SJCRH30 (cell line): ENCODE data around the gene CSNK1E. TPM values are rescaled to one million over a fixed set of nuclear protein-coding genes. Genes with fewer than 3 reads are reported as not detected.

Experiments
- DNase-seq, 2 experiments: peaks; one replicate each; pipeline ENCODE4 v3.0.0-alpha.2; 2015 to 2020
- H3K27ac ChIP-seq: fragments of 250-450 bp; sonication (Bioruptor Pico); 2 replicates; pipeline ENCODE4 v1.5.1; 2020; ENCODE audit warnings: mild to moderate bottlenecking, moderate library complexity
- H3K27me3 ChIP-seq: fragments of 250-450 bp; sonication (Bioruptor Pico); 2 replicates; pipeline ENCODE4 v1.5.1; 2020; ENCODE audit warnings: mild to moderate bottlenecking, moderate library complexity
- H3K36me3 ChIP-seq: fragments of 250-450 bp; sonication (Bioruptor Pico); 2 replicates; pipeline ENCODE4 v1.5.1; 2020; ENCODE audit warnings: mild to moderate bottlenecking, moderate library complexity
- H3K4me1 ChIP-seq: fragments of 250-450 bp; sonication (Bioruptor Pico); 2 replicates; pipeline ENCODE4 v1.5.1; 2020; ENCODE audit warnings: mild to moderate bottlenecking, moderate library complexity
- H3K4me3 ChIP-seq: fragments of 250-450 bp; sonication (Bioruptor Pico); 2 replicates; pipeline ENCODE4 v1.5.1; 2020; ENCODE audit warnings: mild to moderate bottlenecking, moderate library complexity
- H3K9me3 ChIP-seq: fragments of 250-450 bp; sonication (Bioruptor Pico); replicated peaks from 2 replicates; pipeline ENCODE4 v1.5.1; 2020; ENCODE audit warnings: mild to moderate bottlenecking, moderate library complexity
- total RNA-seq: library from RNA; depleted of rRNA; stranded (reverse); fragments of >200 nt; shearing (Covaris generic); gene quantifications from 2 replicates; pipeline ENCODE4 v1.2.3, GENCODE V29; 2014

CSNK1E gene
- total RNA-seq, 1 experiment from 2014 or later, result 143 TPM

GRCh38 chr22:38316364-38317121, 690 bp downstream of the CSNK1E start:
- H3K36me3 ChIP-seq, result peaks cover 18% of the 10 kb centered on the region
- no peaks in the 10 kb centered on the region for H3K27me3 ChIP-seq
- peak overlapping the region; percentile 92 for H3K27ac ChIP-seq
- H3K4me3 ChIP-seq, result peak overlapping the region; percentile 86
- H3K9me3 ChIP-seq, result no peaks in the 10 kb centered on the region
- DNase-seq, result peak; percentile 34 to 48
- H3K4me1 ChIP-seq, result peaks cover 27% of the 10 kb centered on the region

DNA sequence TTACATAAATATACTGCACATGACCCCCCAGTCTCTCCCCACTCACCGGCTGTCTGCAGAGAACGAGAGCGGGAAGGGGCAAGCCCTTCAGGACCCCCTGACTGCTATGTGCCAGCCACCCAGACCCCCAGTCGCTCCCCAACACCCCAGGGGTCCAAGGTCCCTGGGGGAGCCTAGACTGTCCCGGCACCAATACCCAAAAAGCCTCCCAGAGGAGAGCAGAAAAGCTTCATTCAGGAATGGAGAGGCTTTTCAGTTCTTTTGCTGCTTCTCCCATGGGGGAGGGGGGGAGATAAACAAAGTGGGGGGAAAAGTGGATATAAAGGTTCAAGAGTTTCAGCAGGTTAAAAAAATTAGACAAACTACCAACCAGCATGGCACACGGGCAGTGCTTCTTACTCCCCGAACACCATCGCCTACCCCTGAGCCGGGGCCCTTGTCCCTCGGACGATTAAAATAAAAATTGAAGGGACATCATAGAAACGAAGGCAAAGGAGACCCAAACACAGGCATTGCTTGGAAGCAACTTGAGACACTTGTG, 1.3 kb downstream of the CSNK1E start:
- DNase-seq, result peak in 1 of 2 experiments; percentile 31
- H3K9me3 ChIP-seq, result no peaks in the 10 kb centered on the region
- peak overlapping the region; percentile 92 for H3K27ac ChIP-seq
- H3K4me3 ChIP-seq, result peak overlapping the region; percentile 86
- H3K27me3 ChIP-seq, result no peaks in the 10 kb centered on the region
- H3K4me1 ChIP-seq, result peaks cover 27% of the 10 kb centered on the region
- H3K36me3 ChIP-seq, result peaks cover 21% of the 10 kb centered on the region

GRCh38 chr22:38314933-38315822, 2.1 kb downstream of the CSNK1E start:
- no peaks in the 10 kb centered on the region for H3K27me3 ChIP-seq
- DNase-seq, result no peak

DNA sequence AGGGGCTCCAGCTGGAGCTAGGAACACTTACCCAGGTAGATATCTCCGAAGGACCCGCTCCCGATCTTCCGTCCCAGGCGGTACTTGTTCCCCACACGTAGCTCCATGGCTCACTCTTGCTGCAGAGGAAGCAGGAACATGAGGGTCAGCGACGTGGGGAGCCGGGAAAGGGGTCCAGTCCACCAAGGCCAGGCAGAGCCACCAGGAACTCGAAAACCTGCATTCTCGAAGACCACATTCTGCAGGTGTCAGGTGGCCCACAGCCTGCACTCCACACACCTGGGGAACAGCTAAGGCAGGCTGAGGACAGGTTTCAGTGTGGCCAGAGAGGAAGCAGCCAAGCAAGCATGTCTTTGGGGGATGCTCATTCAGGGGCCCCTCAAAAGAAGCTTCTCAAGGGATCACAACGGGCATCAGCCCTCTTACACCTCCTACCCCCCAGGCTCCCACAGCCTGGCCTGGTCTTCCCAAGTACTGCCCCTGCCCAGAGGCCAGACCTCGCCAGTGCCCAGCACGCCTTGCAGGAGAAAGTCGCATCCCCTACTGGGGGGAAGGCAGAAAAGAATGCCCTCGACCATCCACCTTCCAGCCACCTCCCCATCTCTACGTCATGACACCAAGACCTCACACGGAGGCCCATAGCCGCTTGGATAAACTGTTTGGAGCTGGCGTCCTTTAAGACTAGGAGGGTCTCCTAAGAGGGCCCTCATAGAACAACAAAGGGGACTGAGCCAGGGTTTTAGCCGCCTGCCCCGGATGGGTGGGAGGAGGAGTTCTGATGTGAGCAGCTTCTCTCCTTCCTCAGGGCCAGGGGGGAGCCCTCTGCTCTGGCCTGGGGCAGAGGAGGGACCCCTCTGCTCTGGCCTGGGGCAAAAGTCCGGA, 2.9 kb downstream of the CSNK1E start:
- Histone ChIP-seq H3K27me3 (no peaks in the 10 kb centered on the region), H3K27ac (no peak overlapping the region), H3K4me3 (peak overlapping the region; percentile 86), H3K4me1 (peaks cover 27% of the 10 kb centered on the region), H3K36me3 (peaks cover 23% of the 10 kb centered on the region), H3K9me3 (no peaks in the 10 kb centered on the region)
- DNase-seq, result no peak

More at GRCh38 chr22:38314933-38315822, 2.1 kb downstream of the CSNK1E start:
- H3K4me3 ChIP-seq, result peak overlapping the region; percentile 86
- peaks cover 21% of the 10 kb centered on the region for H3K36me3 ChIP-seq
- H3K27ac ChIP-seq, result no peak overlapping the region
- H3K9me3 ChIP-seq, result no peaks in the 10 kb centered on the region
- H3K4me1 ChIP-seq, result peaks cover 27% of the 10 kb centered on the region

DNA sequence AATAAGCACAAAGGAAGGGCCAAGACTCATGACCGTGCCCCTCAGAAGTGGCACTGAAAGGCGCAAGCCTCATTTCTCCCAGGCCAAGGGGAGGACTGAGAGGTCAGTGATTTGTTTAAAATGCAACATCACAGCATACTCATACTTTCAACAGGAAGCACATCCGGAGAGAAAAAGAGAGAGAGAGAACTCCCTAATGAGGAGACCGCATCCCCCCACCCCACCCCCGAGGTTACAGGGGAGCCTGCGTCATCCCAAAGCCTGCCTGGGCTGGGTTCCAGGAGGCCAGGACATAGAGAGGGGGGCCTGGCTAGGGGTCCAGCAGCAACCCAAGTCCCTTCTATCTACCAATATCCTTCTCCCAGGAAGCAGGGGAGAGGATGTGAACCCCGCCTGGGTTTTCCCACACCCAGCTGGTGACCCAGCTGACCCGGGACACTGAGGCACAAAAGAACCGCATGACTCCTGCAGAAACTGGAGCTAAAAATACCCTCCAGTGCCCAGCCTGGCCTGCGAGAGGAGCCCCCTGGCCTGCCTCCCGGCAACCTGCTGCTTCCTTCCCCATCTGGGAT, 3.8 kb downstream of the CSNK1E start:
- Histone ChIP-seq H3K4me3 (no peak overlapping the region), H3K36me3 (peaks cover 25% of the 10 kb centered on the region), H3K9me3 (no peaks in the 10 kb centered on the region), H3K27me3 (no peaks in the 10 kb centered on the region), H3K4me1 (peaks cover 20% of the 10 kb centered on the region), H3K27ac (peak overlapping the region; percentile 33; the same call in 1 of the 2 replicates)
- peak; percentile 40 to 57 for DNase-seq

- Histone ChIP-seq H3K27me3 (no peaks in the 10 kb centered on the region), H3K4me3 (no peak overlapping the region), H3K27ac (no peak overlapping the region), H3K4me1 (peaks cover 19% of the 10 kb centered on the region; the same call in 1 of the 2 replicates), H3K36me3 (peaks cover 32% of the 10 kb centered on the region), H3K9me3 (no peaks in the 10 kb centered on the region)
- no peak for DNase-seq
These were observed 4.9 kb downstream of the CSNK1E start for GRCh38 chr22:38312261-38312800.

DNA sequence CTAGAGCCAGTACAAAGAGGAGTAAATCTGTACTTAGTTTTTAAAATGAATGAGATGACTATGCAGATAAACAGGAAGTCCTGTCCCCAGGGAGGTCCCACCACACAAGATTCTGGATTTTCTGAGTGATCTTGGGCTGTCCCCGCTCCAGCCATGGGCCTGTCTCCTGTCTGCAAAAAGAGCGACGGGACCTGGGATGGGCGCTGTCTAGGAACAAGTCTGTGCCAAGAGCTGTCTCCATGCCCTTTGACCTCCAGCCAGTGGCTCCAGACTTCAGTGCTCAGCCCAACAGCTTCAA, 6.0 kb downstream of the CSNK1E start:
- no peak overlapping the region for H3K27ac ChIP-seq
- peaks cover 19% of the 10 kb centered on the region; the same call in 1 of the 2 replicates for H3K4me1 ChIP-seq
- no peaks in the 10 kb centered on the region for H3K9me3 ChIP-seq
- H3K27me3 ChIP-seq, result no peaks in the 10 kb centered on the region
- peaks cover 32% of the 10 kb centered on the region for H3K36me3 ChIP-seq
- DNase-seq, result no peak
- H3K4me3 ChIP-seq, result no peak overlapping the region

DNA sequence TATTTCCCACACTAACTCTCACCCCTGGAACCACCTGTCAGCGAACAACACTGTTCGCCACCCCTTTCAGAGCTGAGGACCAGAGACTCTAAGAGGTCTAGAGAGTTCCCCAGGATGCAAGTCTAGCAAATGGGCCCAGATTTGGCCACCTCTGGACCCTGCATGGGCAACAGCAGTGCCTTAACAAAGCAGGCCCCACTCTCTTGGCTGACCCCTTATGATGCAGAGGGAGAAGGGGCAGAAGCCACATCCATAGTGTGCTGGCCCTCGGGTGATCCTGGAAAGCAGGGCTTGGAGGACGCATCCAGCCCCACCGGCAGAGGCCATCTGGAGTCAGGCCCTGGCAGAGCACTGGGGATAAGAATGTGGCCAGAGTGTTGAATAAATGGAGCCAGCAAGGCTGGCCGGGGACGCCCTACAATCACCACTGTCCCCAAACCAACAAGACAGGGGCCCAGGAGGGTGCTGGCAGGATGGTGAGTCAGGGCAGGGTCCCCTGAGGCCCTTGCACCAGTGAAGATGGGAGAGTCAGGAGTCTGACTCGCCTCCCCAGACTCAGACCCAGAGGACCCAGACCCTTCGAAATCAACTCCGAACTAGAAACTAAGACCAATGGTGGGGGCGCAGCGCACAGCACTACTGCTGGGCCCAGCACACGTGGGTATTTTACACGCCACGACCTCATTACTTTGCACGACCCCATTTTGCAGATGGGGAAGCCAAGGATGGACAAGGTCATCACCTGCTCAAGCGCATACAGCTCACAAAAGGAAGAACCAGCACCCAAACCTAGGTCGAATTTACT, 6.5 kb downstream of the CSNK1E start:
- no peak for DNase-seq
- peaks cover 19% of the 10 kb centered on the region; the same call in 1 of the 2 replicates for H3K4me1 ChIP-seq
- no peak overlapping the region for H3K27ac ChIP-seq
- no peaks in the 10 kb centered on the region for H3K27me3 ChIP-seq
- peaks cover 32% of the 10 kb centered on the region for H3K36me3 ChIP-seq
- H3K4me3 ChIP-seq, result no peak overlapping the region
- H3K9me3 ChIP-seq, result no peaks in the 10 kb centered on the region

DNA sequence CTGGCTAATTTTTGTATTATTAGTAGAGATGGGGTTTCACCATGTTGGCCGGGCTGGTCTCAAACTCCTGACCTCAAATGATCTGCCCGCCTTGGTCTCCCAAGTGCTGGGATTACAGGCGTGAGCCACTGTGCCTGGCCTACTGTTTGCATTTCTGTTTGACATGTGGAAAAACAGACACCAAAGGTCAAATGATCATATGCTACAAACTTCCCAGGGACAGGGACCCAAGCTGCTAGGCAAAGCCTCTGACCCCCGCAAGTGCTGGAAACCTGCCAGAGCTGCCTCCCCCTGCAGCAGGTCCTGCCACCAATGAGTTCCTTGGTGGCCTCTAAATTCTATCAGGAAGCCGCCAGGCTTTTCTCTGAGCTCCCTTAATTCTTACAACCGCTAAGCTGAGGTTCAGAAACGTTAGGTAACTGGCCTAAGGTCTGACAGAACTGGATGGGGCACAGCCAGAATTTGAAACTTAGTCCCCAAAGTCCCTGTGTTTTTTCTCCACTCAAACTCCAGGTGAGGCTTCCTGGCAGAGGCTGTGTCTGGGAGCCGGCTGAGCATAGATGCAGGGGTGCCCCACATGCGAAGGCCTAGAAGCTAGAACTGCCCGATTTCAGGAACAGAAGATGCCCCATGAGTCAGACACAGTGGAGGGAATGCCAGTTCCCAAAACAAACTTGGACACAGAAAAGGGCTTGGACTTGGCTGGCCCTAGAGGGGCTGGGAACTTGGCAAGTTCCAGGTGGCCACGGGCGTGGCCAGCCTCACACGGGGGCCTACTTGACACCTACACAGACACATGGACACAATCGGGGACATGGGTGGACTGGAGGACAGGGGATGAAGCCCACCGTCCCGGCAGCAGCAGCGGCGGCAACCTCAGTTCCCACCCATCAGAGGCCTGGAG, 7.4 kb downstream of the CSNK1E start:
- no peaks in the 10 kb centered on the region for H3K9me3 ChIP-seq
- H3K27me3 ChIP-seq, result no peaks in the 10 kb centered on the region
- no peak overlapping the region for H3K27ac ChIP-seq
- H3K36me3 ChIP-seq, result peaks cover 36% of the 10 kb centered on the region
- no peak overlapping the region for H3K4me3 ChIP-seq
- H3K4me1 ChIP-seq, result peaks cover 14% of the 10 kb centered on the region; the same call in 1 of the 2 replicates
- no peak for DNase-seq

DNA sequence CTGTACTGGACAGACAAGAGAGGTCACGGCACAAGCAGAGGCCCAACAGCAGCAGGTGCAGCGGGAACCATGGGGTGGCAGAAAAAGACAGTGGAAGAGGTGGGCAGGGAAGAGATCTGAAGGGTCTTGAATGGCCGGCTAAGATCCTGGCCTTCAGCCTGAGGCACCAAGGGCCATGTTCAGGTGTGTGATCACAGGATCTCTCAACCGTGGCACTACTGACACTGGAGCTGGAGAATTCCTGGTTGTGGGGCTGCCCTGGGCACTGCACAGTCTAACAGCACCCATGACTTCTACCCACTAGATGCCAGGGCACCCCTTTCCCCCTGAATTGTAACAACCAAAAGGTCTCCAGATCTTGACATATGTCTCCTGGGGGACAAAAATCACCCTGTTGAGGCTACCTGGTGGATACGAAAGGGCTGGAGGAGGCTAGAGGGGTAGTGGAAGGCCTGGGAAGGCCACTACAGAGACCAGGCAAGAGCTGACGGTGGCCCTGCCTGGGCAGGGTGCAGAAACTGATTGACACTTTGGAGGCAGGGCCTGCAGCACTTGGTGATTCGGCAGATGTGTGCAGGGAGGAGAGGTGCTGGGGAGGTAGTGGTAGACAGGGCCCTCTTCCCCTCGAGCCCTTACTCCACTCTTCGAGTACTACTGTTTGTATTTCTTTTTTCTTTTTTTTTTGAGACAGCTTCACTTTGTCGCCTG, 8.3 kb downstream of the CSNK1E start:
- Histone ChIP-seq H3K36me3 (peaks cover 39% of the 10 kb centered on the region), H3K9me3 (no peaks in the 10 kb centered on the region), H3K27ac (no peak overlapping the region), H3K4me3 (no peak overlapping the region), H3K4me1 (peaks cover 9% of the 10 kb centered on the region; the same call in 1 of the 2 replicates), H3K27me3 (no peaks in the 10 kb centered on the region)
- no peak for DNase-seq

DNA sequence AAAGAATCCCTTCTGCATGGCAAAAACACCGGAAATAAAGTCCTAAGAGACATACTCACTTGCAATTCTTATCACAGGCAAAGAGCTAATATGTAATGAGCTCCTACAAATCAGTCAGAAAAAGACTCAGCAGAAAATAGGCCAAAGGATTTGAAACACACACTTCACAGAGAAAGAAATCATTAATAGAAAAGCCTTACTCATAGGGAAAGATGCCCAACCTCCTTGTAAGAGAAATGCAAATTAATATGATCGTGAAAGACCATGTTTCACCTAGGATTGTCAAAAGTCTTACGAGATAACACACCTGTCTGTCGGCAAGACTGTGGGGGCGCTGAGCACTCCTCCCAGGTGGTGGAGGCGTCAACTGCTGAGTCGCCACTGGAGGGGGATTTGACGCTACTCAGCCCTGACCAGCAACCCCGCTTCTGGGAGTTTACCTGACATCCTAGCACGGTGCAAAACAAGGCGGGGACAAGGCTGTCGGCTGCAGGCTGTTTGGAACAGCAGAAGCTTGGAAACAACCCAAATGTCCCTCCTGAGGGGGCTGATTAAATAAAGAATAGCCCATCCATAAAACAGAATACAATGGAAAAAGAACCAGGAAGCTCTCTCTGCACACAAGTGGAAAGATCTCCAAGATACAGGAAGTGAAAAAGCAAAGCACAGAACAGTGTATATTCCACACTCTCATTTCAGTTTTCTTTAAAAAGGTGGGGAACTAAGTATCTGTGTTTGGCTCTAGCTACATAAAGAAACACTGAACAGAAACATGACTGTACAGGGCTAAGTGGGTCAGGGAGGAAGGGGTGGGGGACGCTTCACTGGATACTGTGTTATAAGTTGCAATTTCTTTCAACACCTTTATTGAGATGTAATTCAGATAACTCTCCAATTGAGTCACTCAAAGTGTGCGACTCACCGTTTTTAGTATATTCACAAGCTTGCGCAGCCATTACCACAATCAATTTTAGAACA, 11.5 kb downstream of the CSNK1E start:
- H3K4me1 ChIP-seq, result no peaks in the 10 kb centered on the region
- H3K4me3 ChIP-seq, result no peak overlapping the region
- DNase-seq, result no peak
- no peaks in the 10 kb centered on the region for H3K9me3 ChIP-seq
- H3K27ac ChIP-seq, result no peak overlapping the region
- no peaks in the 10 kb centered on the region for H3K27me3 ChIP-seq
- peaks cover 36% of the 10 kb centered on the region for H3K36me3 ChIP-seq
